Activated CD4-positive, CD25-positive, alpha-beta regulatory T cell treated with anti-CD3 and anti-CD28 coated beads, Interleukin-2, amount 50 U/mL, for 16 hours (primary cell): ENCODE measurements around the gene HDDC3.
A peak's percentile ranks its signal among the peaks of the same experiment; 100 is the strongest.
"Not testable (repeated sequence)": the region's sequence is repeated elsewhere in the genome, so short reads cannot be mapped to it uniquely, and the experiment has no call there.

Experiments
- DNase-seq: peaks from one replicate; pipeline ENCODE4 v3.0.0-alpha.2; 2020; ENCODE audit warnings: low read depth, low spot score

HDDC3 gene

DNA sequence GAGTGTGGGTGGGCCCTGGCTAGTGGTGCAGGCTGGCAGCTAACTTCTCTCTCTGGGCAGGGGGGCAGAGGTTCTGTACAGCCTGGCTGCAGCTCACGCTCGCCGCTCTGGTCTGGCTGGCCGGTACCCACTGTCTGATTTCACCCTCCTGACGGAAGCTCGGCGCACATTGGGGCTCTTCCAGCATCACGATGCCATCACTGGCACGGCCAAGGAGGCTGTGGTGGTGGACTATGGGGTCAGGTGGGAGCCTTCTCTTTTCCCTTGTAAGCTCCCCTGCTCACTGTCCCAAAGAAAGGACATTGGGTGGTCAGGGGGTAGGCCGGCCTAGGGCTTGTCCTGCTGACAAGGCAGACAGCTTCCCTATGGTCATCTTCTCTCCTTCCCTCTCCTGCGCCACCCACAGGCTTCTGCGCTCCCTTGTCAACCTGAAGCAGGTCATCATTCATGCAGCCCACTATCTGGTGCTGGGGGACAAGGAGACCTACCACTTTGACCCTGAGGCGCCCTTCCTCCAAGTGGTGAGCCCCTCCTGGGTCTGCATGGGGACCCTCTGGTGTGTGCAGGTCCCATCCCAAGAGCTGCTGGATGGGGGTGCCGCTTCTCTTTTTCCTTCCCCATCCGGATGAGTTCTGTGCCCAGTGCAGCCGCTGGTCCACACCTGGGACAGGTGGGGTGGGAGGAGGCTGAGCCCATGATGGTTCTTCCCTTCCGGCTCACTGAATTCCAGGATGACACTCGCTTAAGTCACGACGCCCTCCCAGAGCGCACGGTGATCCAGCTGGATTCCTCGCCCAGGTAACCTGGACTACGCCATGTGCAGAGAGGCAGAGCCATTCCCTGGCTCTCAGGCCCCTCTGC, 21.7 kb downstream of the HDDC3 start:
- DNase-seq: no peak

- DNase-seq: no peak
These were observed 22.4 kb downstream of the HDDC3 start for GRCh38 chr15:90909976-90910375.

DNA sequence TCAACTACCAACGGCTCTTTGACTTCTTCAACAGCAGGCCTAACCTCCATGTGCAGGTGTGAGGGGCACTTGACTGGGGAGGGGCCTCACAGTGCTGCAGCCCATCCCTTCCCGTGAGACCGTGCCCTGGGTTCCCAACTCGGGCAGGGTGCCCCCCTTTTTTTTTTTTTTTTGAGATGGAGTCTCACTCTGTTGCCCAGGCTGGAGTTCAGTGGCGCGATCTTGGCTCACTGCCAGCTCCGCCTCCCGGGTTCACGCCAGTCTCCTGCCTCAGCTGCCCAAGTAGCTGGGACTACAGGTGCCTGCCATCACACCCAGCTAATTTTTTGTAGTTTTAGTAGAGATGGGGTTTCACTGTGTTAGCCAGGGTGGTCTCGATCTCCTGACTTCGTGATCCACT, 22.9 kb downstream of the HDDC3 start:
- not testable (repeated sequence) for DNase-seq

GRCh38 chr15:90907838-90908507, 24.4 kb downstream of the HDDC3 start:
- DNase-seq: no peak

- DNase-seq: no peak
These were observed 25.2 kb downstream of the HDDC3 start for GRCh38 chr15:90907051-90907660.

DNA sequence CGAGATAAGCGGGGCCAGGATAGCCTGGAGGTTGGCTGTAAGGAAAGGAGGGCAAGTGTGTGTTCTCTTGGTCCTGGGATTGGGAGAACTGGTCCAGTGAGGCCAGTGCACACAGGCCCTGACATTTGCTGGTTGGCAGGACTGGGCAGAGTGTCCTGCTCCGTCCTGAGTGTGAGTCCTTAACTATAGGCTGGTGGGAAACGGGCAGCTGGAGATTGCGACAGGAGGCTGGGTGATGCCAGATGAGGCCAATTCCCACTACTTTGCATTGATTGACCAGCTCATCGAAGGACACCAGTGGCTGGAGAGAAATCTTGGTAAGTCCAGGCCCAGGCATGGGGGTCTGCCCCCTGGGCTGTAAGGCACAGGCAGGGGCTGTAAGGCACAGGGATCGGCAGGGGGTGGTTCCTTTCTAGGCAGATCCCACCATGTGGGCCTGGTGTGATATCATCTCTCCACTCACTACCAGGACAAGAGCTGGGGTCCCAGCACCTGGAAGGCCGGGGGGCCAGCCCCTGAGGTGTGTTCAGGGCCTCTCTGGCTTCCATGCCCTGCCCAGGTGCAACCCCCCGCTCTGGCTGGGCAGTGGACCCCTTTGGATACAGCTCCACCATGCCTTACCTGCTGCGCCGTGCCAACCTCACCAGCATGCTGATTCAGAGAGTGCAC, 26.0 kb downstream of the HDDC3 start:
- no peak for DNase-seq

GRCh38 chr15:90905306-90906180, 26.8 kb downstream of the HDDC3 start:
- no peak for DNase-seq

- DNase-seq: no peak
These were observed 27.6 kb downstream of the HDDC3 start for GRCh38 chr15:90904746-90905145.

- DNase-seq: no peak
These were observed 28.4 kb downstream of the HDDC3 start for GRCh38 chr15:90903733-90904536.

- DNase-seq: peak; percentile 26
These were observed 29.3 kb downstream of the HDDC3 start, which contains the start of gene MAN2A2 for GRCh38 chr15:90902840-90903732. TSS of gene MAN2A2 (plus strand) at chr15:90903302. CDS start at chr15:90904208, 906 bp downstream.

GRCh38 chr15:90902040-90902839, 30.1 kb downstream of the HDDC3 start:
- peak; percentile 44 for DNase-seq

GRCh38 chr15:90901175-90902039, 30.9 kb downstream of the HDDC3 start:
- no peak for DNase-seq

DNA sequence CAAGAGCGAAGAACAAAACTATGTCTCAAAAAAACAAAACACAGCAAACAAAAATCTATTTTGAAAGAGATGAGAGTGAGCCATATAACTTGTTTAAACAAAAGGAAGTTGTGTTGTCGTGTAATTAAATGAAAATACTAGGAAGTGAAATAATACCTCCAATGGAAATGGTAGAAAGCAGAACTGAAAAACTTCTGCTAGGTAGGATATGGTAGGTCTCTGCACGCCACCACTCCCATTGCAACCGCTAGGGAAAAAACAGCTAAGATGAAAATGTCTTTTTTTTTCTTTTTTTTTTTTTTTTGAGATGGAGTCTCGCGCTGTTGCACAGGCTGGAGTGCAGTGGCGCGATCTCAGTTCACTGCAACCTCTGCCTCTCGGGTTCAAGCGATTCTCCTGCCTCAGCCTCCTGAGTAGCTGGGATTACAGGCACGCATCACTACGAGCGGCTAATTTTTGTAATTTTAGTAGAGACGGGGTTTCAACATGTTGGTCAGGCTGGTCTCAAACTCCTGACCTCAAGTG, 35.2 kb downstream of the HDDC3 start:
- DNase-seq: not testable (repeated sequence)

DNA sequence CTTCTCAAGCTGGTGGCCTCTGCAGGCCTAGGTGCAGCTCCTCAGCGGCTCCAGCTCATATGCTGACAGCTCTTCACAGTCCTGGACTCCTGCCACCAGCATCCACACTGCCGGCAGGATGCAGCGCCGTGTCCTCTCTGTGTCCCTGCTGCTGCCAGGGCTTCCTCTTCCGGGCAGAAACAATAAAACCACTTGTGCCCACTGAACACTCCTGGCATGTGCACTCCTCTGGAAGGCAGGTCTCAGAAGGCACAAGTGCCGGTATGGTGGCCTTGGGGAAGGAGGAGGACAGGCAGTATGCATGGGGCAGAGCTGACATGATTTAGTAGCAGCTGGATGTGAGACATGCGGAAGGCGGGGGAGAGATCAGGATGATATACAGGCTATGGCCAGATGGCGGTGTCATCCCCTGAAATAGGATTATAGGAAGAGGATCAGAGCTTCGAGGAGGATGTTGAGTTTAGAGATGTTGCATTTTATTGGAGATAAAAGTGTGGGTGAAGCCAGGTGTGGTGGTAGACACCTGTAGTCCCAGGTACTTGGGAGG, 36.7 kb downstream of the HDDC3 start:
- no peak for DNase-seq

DNA sequence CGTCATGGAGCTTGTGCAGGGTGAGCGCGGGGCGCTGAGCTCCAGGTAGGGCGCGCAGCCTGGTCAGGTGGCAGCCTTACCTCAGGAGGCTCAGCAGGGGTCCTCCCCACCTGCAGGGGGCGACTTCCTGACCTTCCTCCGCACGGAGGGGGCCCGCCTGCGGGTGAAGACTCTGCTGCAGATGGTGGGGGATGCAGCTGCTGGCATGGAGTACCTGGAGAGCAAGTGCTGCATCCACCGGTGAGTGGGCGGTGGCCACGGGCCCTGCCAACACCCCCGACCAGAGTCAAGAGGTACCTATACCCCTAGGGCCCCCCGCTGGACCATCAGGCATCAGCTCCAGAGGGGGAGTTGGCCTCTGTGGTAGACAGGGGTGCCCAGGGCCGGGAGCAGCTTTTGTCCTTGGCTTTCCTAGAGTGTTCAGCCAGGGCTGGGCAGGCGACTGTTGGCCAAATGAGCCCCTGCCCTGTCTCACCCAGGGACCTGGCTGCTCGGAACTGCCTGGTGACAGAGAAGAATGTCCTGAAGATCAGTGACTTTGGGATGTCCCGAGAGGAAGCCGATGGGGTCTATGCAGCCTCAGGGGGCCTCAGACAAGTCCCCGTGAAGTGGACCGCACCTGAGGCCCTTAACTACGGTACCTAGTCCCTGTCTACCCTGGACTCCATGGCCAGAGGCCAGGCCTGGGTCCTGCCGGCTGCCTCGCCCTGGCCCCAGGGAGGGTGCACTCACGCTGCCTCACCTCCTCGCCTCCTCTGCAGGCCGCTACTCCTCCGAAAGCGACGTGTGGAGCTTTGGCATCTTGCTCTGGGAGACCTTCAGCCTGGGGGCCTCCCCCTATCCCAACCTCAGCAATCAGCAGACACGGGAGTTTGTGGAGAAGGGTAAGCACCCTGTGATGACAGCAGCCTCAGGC, 38.9 kb downstream of the HDDC3 start:
- no peak for DNase-seq
